HCT116 (cell line): Measurements from ENCODE around the gene DHX34. TPM values are rescaled to one million over a fixed set of nuclear protein-coding genes. Genes with fewer than 3 reads are reported as not detected.

Source experiments
- ATAC-seq: fragments of 200-7000 bp; cut with Tn5 transposase; 2 replicates; pipeline ENCODE4 v1.9.1; 2020; ENCODE audit warnings: mild to moderate bottlenecking, moderate library complexity
- BruUV-seq: library from RNA; stranded (reverse); fragments of 400-500 nt; replicated peaks from 2 replicates; lab custom pipeline; 2021; lab: Mats Ljungman, UMichigan
- CTCF ChIA-PET: fragments of 300-600 bp; sonication (Branson Sonifier 250); formaldehyde crosslinking; loops from one replicate; lab custom pipeline; 2021; ENCODE audit warnings: antibody characterized with exemption; lab: Charles Lee
- POLR2A ChIA-PET: fragments of 300-600, 350-600 bp; sonication (Branson Sonifier 250); formaldehyde crosslinking; loops from one replicate; lab custom pipeline; 2021; ENCODE audit warnings: antibody characterized with exemption; lab: Charles Lee
- RAD21 ChIA-PET, 2 experiments: fragments of 300-600 bp; sonication (Branson Sonifier 250); formaldehyde crosslinking; loops; one replicate each; lab custom pipeline; 2023; ENCODE audit warnings: low total read pairs in 2 of 2; ENCODE audit not compliant: uncharacterized antibody in 2 of 2, unreplicated experiment in 2 of 2, low non-redundant PET in 1 of 2; lab: Charles Lee
- DNase-seq: peaks from one replicate; pipeline ENCODE4 v3.0.0-alpha.2; 2010; ENCODE audit warnings: low read depth, low spot score
- H2AFZ ChIP-seq: fragments of 200-600 bp; shearing (Covaris generic), sonication (generic); 2 replicates; pipeline ENCODE4 v1.6.1; 2017; ENCODE audit warnings: low read depth, mixed run types, mixed read lengths, antibody characterized with exemption, low read length; ENCODE audit not compliant: poor library complexity, severe bottlenecking
- H3K27ac ChIP-seq: 2 replicates; pipeline ENCODE4 v1.5.1; 2012; ENCODE audit warnings: low read depth, low read length
- H3K27me3 ChIP-seq: fragments of 200-600 bp; sonication (generic); 2 replicates; pipeline ENCODE4 v1.6.1; 2016; ENCODE audit warnings: mixed run types, low read length, mixed read lengths; ENCODE audit not compliant: insufficient read depth
- H3K36me3 ChIP-seq, 2 experiments: fragments of 200-500 bp in 1 of 2; fragments of 200-600 bp in 1 of 2; sonication (Bioruptor generic) in 1 of 2; sonication (generic) in 1 of 2; 2 replicates each; pipeline versions ENCODE4 v1.5.1 to v1.6.1; 2014 to 2016; ENCODE audit warnings: low read length in 2 of 2, inconsistent platforms in 1 of 2, mixed read lengths in 1 of 2, mixed run types in 1 of 2; ENCODE audit not compliant: insufficient read depth in 2 of 2, control insufficient read depth in 1 of 2
- H3K4me1 ChIP-seq, 2 experiments: fragments of 200-600 bp in 1 of 2; sonication (generic) in 1 of 2; 2 replicates each; pipeline versions ENCODE4 v1.5.1 to v1.6.1; 2012 to 2017; ENCODE audit warnings: low read length in 2 of 2, inconsistent platforms in 1 of 2, mild to moderate bottlenecking in 1 of 2, mixed read lengths in 1 of 2, mixed run types in 1 of 2, moderate library complexity in 1 of 2; ENCODE audit not compliant: insufficient read depth in 2 of 2, control insufficient read depth in 1 of 2
- H3K4me2 ChIP-seq: fragments of 200-600 bp; sonication (generic); 2 replicates; pipeline ENCODE4 v1.6.1; 2017; ENCODE audit warnings: mixed run types, low read length, mixed read lengths
- H3K4me3 ChIP-seq, 2 experiments: fragments of 200-600 bp in 1 of 2; sonication (generic) in 1 of 2; replicated peaks in 1 of 2; 2 replicates each; pipeline ENCODE4 v1.5.1; 2011 to 2016; ENCODE audit warnings: low read length in 2 of 2, control low read depth in 1 of 2, low read depth in 1 of 2, mild to moderate bottlenecking in 1 of 2, mixed read lengths in 1 of 2, mixed run types in 1 of 2
- H3K79me2 ChIP-seq: fragments of 200-600 bp; sonication (generic); 2 replicates; pipeline ENCODE4 v1.6.1; 2017; ENCODE audit warnings: mild to moderate bottlenecking, mixed run types, low read length, moderate library complexity, mixed read lengths; ENCODE audit not compliant: insufficient read depth
- H3K9ac ChIP-seq: fragments of 200-600 bp; sonication (generic); 2 replicates; pipeline ENCODE4 v1.6.1; 2016; ENCODE audit warnings: low read length, mixed read lengths
- H3K9me2 ChIP-seq: fragments of 200-600 bp; sonication (generic), shearing (Covaris generic); 2 replicates; pipeline ENCODE4 v1.6.1; 2017; ENCODE audit warnings: mixed run types, mild to moderate bottlenecking, moderate library complexity; ENCODE audit not compliant: insufficient read depth
- H3K9me3 ChIP-seq, 2 experiments: fragments of 200-500 bp in 1 of 2; fragments of 200-600 bp in 1 of 2; sonication (Bioruptor generic) in 1 of 2; sonication (generic) in 1 of 2; 2 replicates each; pipeline ENCODE4 v1.6.1; 2014 to 2017; ENCODE audit warnings: low read length in 2 of 2, mixed read lengths in 2 of 2, inconsistent platforms in 1 of 2, low read depth in 1 of 2, mild to moderate bottlenecking in 1 of 2, mixed run types in 1 of 2, moderate library complexity in 1 of 2; ENCODE audit not compliant: control insufficient read depth in 1 of 2, insufficient read depth in 1 of 2
- H4K20me1 ChIP-seq: fragments of 200-600 bp; sonication (generic), shearing (Covaris generic); 2 replicates; pipeline ENCODE4 v1.6.1; 2017; ENCODE audit warnings: mixed run types, mild to moderate bottlenecking, moderate library complexity; ENCODE audit not compliant: insufficient read depth
- CBX3 ChIP-seq: IDR thresholded peaks from 2 replicates; pipeline ENCODE4 v1.6.1; 2012; ENCODE audit warnings: low read depth
- CEBPB ChIP-seq: IDR thresholded peaks from 2 replicates; pipeline ENCODE4 v1.6.1; 2012; ENCODE audit warnings: low read depth
- EGR1 ChIP-seq: IDR thresholded peaks from 2 replicates; pipeline ENCODE4 v1.6.1; 2012; ENCODE audit warnings: low read depth
- ELF1 ChIP-seq: IDR thresholded peaks from 2 replicates; pipeline ENCODE4 v1.6.1; 2012; ENCODE audit warnings: low read depth, borderline replicate concordance
- EZH2 ChIP-seq: fragments of 200-600 bp; sonication (generic); IDR thresholded peaks from 2 replicates; pipeline ENCODE4 v1.6.1; 2017; ENCODE audit warnings: antibody characterized with exemption, mixed run types
- EZH2phosphoT487 ChIP-seq: fragments of 200-600 bp; IDR thresholded peaks from 2 replicates; pipeline ENCODE4 v1.6.1; 2018; ENCODE audit warnings: antibody characterized with exemption, borderline replicate concordance
- FOSL1 ChIP-seq: IDR thresholded peaks from 2 replicates; pipeline ENCODE4 v1.6.1; 2012; ENCODE audit warnings: low read depth
- JUND ChIP-seq: IDR thresholded peaks from 2 replicates; pipeline ENCODE4 v1.6.1; 2012
- POLR2A ChIP-seq: IDR thresholded peaks from 2 replicates; pipeline ENCODE4 v1.7.0; 2011; ENCODE audit warnings: borderline replicate concordance; ENCODE audit not compliant: insufficient read depth, insufficient read length; ENCODE audit errors: extremely low read depth
- POLR2AphosphoS5 ChIP-seq: IDR thresholded peaks from 2 replicates; pipeline ENCODE4 v1.6.1; 2011; ENCODE audit warnings: mild to moderate bottlenecking, low read depth, low read length, moderate library complexity
- RAD21 ChIP-seq: IDR thresholded peaks from 2 replicates; pipeline ENCODE4 v1.6.1; 2012; ENCODE audit warnings: low read depth, mild to moderate bottlenecking
- REST ChIP-seq: IDR thresholded peaks from 2 replicates; pipeline ENCODE4 v1.6.1; 2012; ENCODE audit warnings: low read depth
- SP1 ChIP-seq: IDR thresholded peaks from 2 replicates; pipeline ENCODE4 v1.6.1; 2012; ENCODE audit warnings: low read depth
- SRF ChIP-seq: IDR thresholded peaks from 2 replicates; pipeline ENCODE4 v1.6.1; 2012; ENCODE audit warnings: low read depth
- YY1 ChIP-seq: IDR thresholded peaks from 2 replicates; pipeline ENCODE4 v1.6.1; 2011; ENCODE audit warnings: low read length, low read depth, moderate library complexity, mild to moderate bottlenecking; ENCODE audit not compliant: insufficient replicate concordance; ENCODE audit errors: extremely low read depth
- ZFX ChIP-seq: fragments of 450-650 bp; IDR thresholded peaks from 2 replicates; pipeline ENCODE4 v1.6.1; 2017
- intact Hi-C: fragments of 100-400 bp; cut with micrococcal nuclease; formaldehyde crosslinking; loops from 2 replicates; pipeline ENCODE4 v1.10.0; 2022
- total RNA-seq: library from RNA; stranded (reverse); gene quantifications from one replicate; pipeline ENCODE4 v1.2.1, GENCODE V29; 2021; ENCODE audit not compliant: unreplicated experiment
- TF ChIP-seq, protein P1 (sequence below): IDR thresholded peaks from 2 replicates; pipeline ENCODE4 v1.6.1; 2012

The DHX34 gene
- total RNA-seq, 1 experiment from 2014 or later, result 30.5 TPM

- intact Hi-C loops, result no loop called here
- TF ChIP-seq SP1, result no peak
- no peak for TF ChIP-seq EZH2
- no peak for TF ChIP-seq ZFX
- TF ChIP-seq, protein P1, sequence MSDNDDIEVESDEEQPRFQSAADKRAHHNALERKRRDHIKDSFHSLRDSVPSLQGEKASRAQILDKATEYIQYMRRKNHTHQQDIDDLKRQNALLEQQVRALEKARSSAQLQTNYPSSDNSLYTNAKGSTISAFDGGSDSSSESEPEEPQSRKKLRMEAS, result no peak
- TF ChIP-seq YY1, result no peak
- no peak for TF ChIP-seq CBX3
- TF ChIP-seq EZH2phosphoT487, result no peak
- TF ChIP-seq JUND, result no peak
- no peak for TF ChIP-seq CEBPB
- TF ChIP-seq RAD21, result no peak
- no peak for TF ChIP-seq ELF1
- H3K27ac ChIP-seq, result no peak overlapping the region
- H3K9ac ChIP-seq, result no peak overlapping the region
- DNase-seq, result no peak
- H3K79me2 ChIP-seq, result no peaks in the 10 kb centered on the region
- no peaks in the 10 kb centered on the region for H3K9me3 ChIP-seq
- no peaks in the 10 kb centered on the region for H3K27me3 ChIP-seq
- no TSS peak for BruUV-seq
- H2AFZ ChIP-seq, result no peak overlapping the region
- peaks cover 12 to 28% of the 10 kb centered on the region in 2 experiments for H3K4me1 ChIP-seq
- no peaks in the 10 kb centered on the region for H3K9me2 ChIP-seq
- H3K4me3 ChIP-seq, result no peak overlapping the region
- no peaks in the 10 kb centered on the region for H4K20me1 ChIP-seq
- CTCF ChIA-PET, result no interaction called here
- H3K36me3 ChIP-seq, result no peaks in the 10 kb centered on the region
- RAD21 ChIA-PET, result no interaction called here
- POLR2A ChIA-PET, result no interaction called here
- 0 out of 2 replicates have a peak overlapping the region, but pooled peaks have one; percentile 13 for H3K4me2 ChIP-seq
- no peak for ATAC-seq
These were observed 36.6 kb upstream of the DHX34 start for GRCh38 chr19:47312366-47313006.

- no peak for ATAC-seq
- Histone ChIP-seq H3K9ac (no peak overlapping the region), H3K27ac (no peak overlapping the region), H3K79me2 (no peaks in the 10 kb centered on the region), H4K20me1 (no peaks in the 10 kb centered on the region), H3K4me1 (peaks cover 12 to 24% of the 10 kb centered on the region in 2 experiments), H3K27me3 (no peaks in the 10 kb centered on the region), H3K9me3 (no peaks in the 10 kb centered on the region), H2AFZ (no peak overlapping the region), H3K9me2 (no peaks in the 10 kb centered on the region), H3K36me3 (no peaks in the 10 kb centered on the region), H3K4me3 (no peak overlapping the region), H3K4me2 (no peak overlapping the region)
- TF ChIP-seq REST, result no peak
- TF ChIP-seq EGR1, result no peak
- no peak for TF ChIP-seq POLR2AphosphoS5
- no peak for TF ChIP-seq CEBPB
- TF ChIP-seq ELF1, result no peak
- TF ChIP-seq CBX3, result no peak
- no peak for TF ChIP-seq POLR2A
- TF ChIP-seq, protein P1, result no peak
- no peak for TF ChIP-seq EZH2phosphoT487
- TF ChIP-seq SRF, result no peak
- no peak for TF ChIP-seq ZFX
- TF ChIP-seq FOSL1, result no peak
- ChIA-PET CTCF (no interaction called here), RAD21 (no interaction called here), POLR2A (no interaction called here)
- DNase-seq, result no peak
- BruUV-seq, result no TSS peak
- intact Hi-C loops, result no loop called here
These were observed 35.3 kb upstream of the DHX34 start for GRCh38 chr19:47313754-47314295.
